Iris pigment epithelial cell (primary cell): Measurements from ENCODE around the gene TRIM5.

Experiments
- DNase-seq: peaks from one replicate; pipeline ENCODE4 v3.0.0-alpha.2; 2011; ENCODE audit warnings: low read depth

Gene TRIM5

GRCh38 chr11:5624489-5625279, 60.2 kb downstream of the TRIM5 start, which contains the start of gene TRIM34:
TRIM34 (plus strand) TSS chr11:5625001; CDS start chr11:5632332, 7,331 bp downstream.
- peak; percentile 78 for DNase-seq

GRCh38 chr11:5622802-5623201, 62.1 kb downstream of the TRIM5 start:
- DNase-seq: no peak

- DNase-seq: no peak
Measured at GRCh38 chr11:5621580-5621979, 63.3 kb downstream of the TRIM5 start.

- DNase-seq: peak; percentile 93
Measured at GRCh38 chr11:5620651-5621521, 64.0 kb downstream of the TRIM5 start.

GRCh38 chr11:5618807-5619206, 66.1 kb downstream of the TRIM5 start:
- peak; percentile 86 for DNase-seq
